SK-N-SH (cell line): ENCODE data around the gene TXNDC16. TPM values are rescaled to one million over a fixed set of nuclear protein-coding genes. Genes with fewer than 3 reads are reported as not detected.

ENCODE experiments used
- CTCF ChIA-PET: fragments of 300-600, 350-600 bp; formaldehyde crosslinking; extraction: SDS; loops from one replicate; lab custom pipeline; 2021; lab: Yijun Ruan, JAX
- POLR2A ChIA-PET: fragments of 350-600 bp; sonication (Branson Sonifier 250); formaldehyde crosslinking; extraction: SDS; loops from one replicate; lab custom pipeline; 2020; ENCODE audit warnings: antibody characterized with exemption, inconsistent platforms; lab: Yijun Ruan, JAX
- DNase-seq: peaks from one replicate; pipeline ENCODE4 v3.0.0; 2012
- H2AFZ ChIP-seq: fragments of 200-600 bp; sonication (generic); 2 replicates; pipeline ENCODE4 v1.8.1; 2016; ENCODE audit warnings: antibody characterized with exemption, mild to moderate bottlenecking, low read depth
- H3F3A ChIP-seq: fragments of 200-600 bp; sonication (generic); replicated peaks from 2 replicates; pipeline ENCODE3; 2016; ENCODE audit warnings: antibody characterized with exemption, mild to moderate bottlenecking; ENCODE audit not compliant: insufficient read depth
- H3K27ac ChIP-seq, 2 experiments: fragments of 200-500 bp in 1 of 2; fragments of 200-600 bp in 1 of 2; sonication (Bioruptor generic) in 1 of 2; sonication (generic), shearing (Covaris generic) in 1 of 2; 2 replicates each; pipeline versions ENCODE4 v1.5.1 to v1.6.1; 2014 to 2016; ENCODE audit warnings: low read depth in 2 of 2, inconsistent platforms in 1 of 2, low read length in 1 of 2, mild to moderate bottlenecking in 1 of 2, mixed read lengths in 1 of 2
- H3K27me3 ChIP-seq: fragments of 200-600 bp; sonication (generic), shearing (Covaris generic); 2 replicates; pipeline ENCODE4 v1.6.1; 2016; ENCODE audit warnings: mixed run types; ENCODE audit not compliant: insufficient read depth
- H3K36me3 ChIP-seq, 2 experiments: fragments of 200-500 bp in 1 of 2; fragments of 200-600 bp in 1 of 2; sonication (Bioruptor generic) in 1 of 2; sonication (generic) in 1 of 2; replicated peaks in 1 of 2; 2 replicates each; pipeline versions ENCODE3 to v1.5.1; 2014 to 2016; ENCODE audit warnings: low read length in 1 of 2, mild to moderate bottlenecking in 1 of 2; ENCODE audit not compliant: insufficient read depth in 2 of 2, control insufficient read depth in 1 of 2
- H3K4me1 ChIP-seq, 2 experiments: fragments of 200-500 bp in 1 of 2; fragments of 200-600 bp in 1 of 2; sonication (Bioruptor generic) in 1 of 2; sonication (generic), shearing (Covaris generic) in 1 of 2; 2 replicates each; pipeline versions ENCODE4 v1.5.1 to v1.6.1; 2014 to 2016; ENCODE audit warnings: low read depth in 1 of 2, low read length in 1 of 2, mixed run types in 1 of 2; ENCODE audit not compliant: insufficient read depth in 2 of 2, control insufficient read depth in 1 of 2
- H3K4me2 ChIP-seq: fragments of 200-600 bp; sonication (generic), shearing (Covaris generic); 2 replicates; pipeline ENCODE4 v1.6.1; 2017; ENCODE audit warnings: mixed run types
- H3K4me3 ChIP-seq, 2 experiments: fragments of 200-500 bp in 1 of 2; fragments of 200-600 bp in 1 of 2; sonication (Bioruptor generic) in 1 of 2; sonication (generic), shearing (Covaris generic) in 1 of 2; 2 replicates each; pipeline versions ENCODE4 v1.5.1 to v1.8.1; 2014 to 2016; ENCODE audit warnings: low read depth in 2 of 2, inconsistent platforms in 1 of 2, low read length in 1 of 2, mild to moderate bottlenecking in 1 of 2, mixed read lengths in 1 of 2, moderate library complexity in 1 of 2
- H3K79me2 ChIP-seq: fragments of 200-600 bp; sonication (generic); 2 replicates; pipeline ENCODE4 v1.8.1; 2017; ENCODE audit warnings: mild to moderate bottlenecking; ENCODE audit not compliant: insufficient read depth
- H3K9ac ChIP-seq: fragments of 200-600 bp; sonication (generic); 2 replicates; pipeline ENCODE4 v1.6.1; 2017; ENCODE audit warnings: mixed run types
- H3K9me2 ChIP-seq: fragments of 200-600 bp; sonication (generic); 2 replicates; pipeline ENCODE4 v1.6.1; 2017; ENCODE audit warnings: mixed run types
- H3K9me3 ChIP-seq: fragments of 200-600 bp; sonication (generic); 2 replicates; pipeline ENCODE4 v1.6.1; 2017; ENCODE audit warnings: mixed run types, mild to moderate bottlenecking, moderate library complexity
- H4K20me1 ChIP-seq: fragments of 200-600 bp; sonication (generic); 2 replicates; pipeline ENCODE4 v1.6.1; 2017; ENCODE audit warnings: mild to moderate bottlenecking, mixed run types; ENCODE audit not compliant: insufficient read depth
- CHD2 ChIP-seq: fragments of 150-350 bp; IDR thresholded peaks from 2 replicates; pipeline ENCODE4 v1.6.1; 2018; ENCODE audit warnings: low read length; ENCODE audit not compliant: partially characterized antibody
- ELF1 ChIP-seq: IDR thresholded peaks from 2 replicates; pipeline ENCODE4 v1.4.0; 2012
- EP300 ChIP-seq, 2 experiments: IDR thresholded peaks; 2 replicates each; pipeline versions ENCODE4 v1.4.0 to v1.6.1; 2012; ENCODE audit warnings: borderline replicate concordance in 1 of 2, low read depth in 1 of 2, low read length in 1 of 2
- EZH2phosphoT487 ChIP-seq: fragments of 200-600 bp; sonication (generic); IDR thresholded peaks from 2 replicates; pipeline ENCODE4 v1.6.1; 2017; ENCODE audit warnings: low read depth, mixed run types, mild to moderate bottlenecking, antibody characterized with exemption, moderate library complexity, borderline replicate concordance
- FOXJ3 ChIP-seq: sonication (generic); formaldehyde crosslinking; IDR thresholded peaks from 2 replicates; pipeline ENCODE4 v1.5.1; 2020; ENCODE audit warnings: mild to moderate bottlenecking, missing genetic modification reagents
- GABPA ChIP-seq: IDR thresholded peaks from 2 replicates; pipeline ENCODE4 v1.4.0; 2012; ENCODE audit warnings: low read depth, mild to moderate bottlenecking
- MXI1 ChIP-seq: IDR thresholded peaks from 2 replicates; pipeline ENCODE4 v1.6.1; 2012; ENCODE audit warnings: mild to moderate bottlenecking, low read depth, low read length, improper control_type of control experiment
- NRF1 ChIP-seq: IDR thresholded peaks from 2 replicates; pipeline ENCODE4 v1.6.1; 2012; ENCODE audit warnings: low read depth, mild to moderate bottlenecking, low read length
- RFX5 ChIP-seq: IDR thresholded peaks from 2 replicates; pipeline ENCODE4 v1.6.1; 2012; ENCODE audit warnings: mild to moderate bottlenecking, improper control_type of control experiment, low read length
- RXRA ChIP-seq: IDR thresholded peaks from 2 replicates; pipeline ENCODE4 v1.4.0; 2012; ENCODE audit warnings: low read depth, mild to moderate bottlenecking, borderline replicate concordance
- SIN3A ChIP-seq: IDR thresholded peaks from 2 replicates; pipeline ENCODE4 v1.6.1; 2012; ENCODE audit warnings: low read depth, mild to moderate bottlenecking, low read length, moderate library complexity, borderline replicate concordance
- TAF1 ChIP-seq: IDR thresholded peaks from 2 replicates; pipeline ENCODE4 v1.6.1; 2012; ENCODE audit warnings: low read depth, mild to moderate bottlenecking, low read length, moderate library complexity, borderline replicate concordance
- TCF12 ChIP-seq: IDR thresholded peaks from 2 replicates; pipeline ENCODE4 v1.4.0; 2012
- YY1 ChIP-seq: IDR thresholded peaks from 2 replicates; pipeline ENCODE4 v1.4.0; 2012; ENCODE audit warnings: low read depth, mild to moderate bottlenecking
- WGBS: methylation state at CpG from one replicate; pipeline ENCODE4 v1.1.6; 2017; ENCODE audit warnings: low lambda C conversion rate; 5-methylcytosine and 5-hydroxymethylcytosine counted together
- polyA plus RNA-seq, 3 experiments: library from polyadenylated mRNA; depleted of rRNA; stranded (reverse); fragments of >200 nt; gene quantifications; 2 replicates each; pipeline ENCODE4 v1.2.3, GENCODE V29; 2012
- TF ChIP-seq, protein P1 (sequence below): IDR thresholded peaks from 2 replicates; pipeline ENCODE4 v1.4.0; 2012; ENCODE audit warnings: low read depth, borderline replicate concordance
- TF ChIP-seq, protein P2 (sequence below): fragments of 200-600 bp; sonication (generic); IDR thresholded peaks from 2 replicates; pipeline ENCODE4 v1.6.1; 2017; ENCODE audit warnings: antibody characterized with exemption, mild to moderate bottlenecking, moderate library complexity
- TF ChIP-seq, protein P3 (sequence below): fragments of 150-350 bp; IDR thresholded peaks from 2 replicates; pipeline ENCODE4 v1.6.1; 2017; ENCODE audit warnings: antibody characterized with exemption, low read length, low read depth, borderline replicate concordance
- TF ChIP-seq, protein P4 (sequence below): IDR thresholded peaks from 2 replicates; pipeline ENCODE4; 2012
- TF ChIP-seq, protein P5 (sequence below): fragments of 150-350 bp; IDR thresholded peaks from 2 replicates; pipeline ENCODE4 v1.6.1; 2016; ENCODE audit warnings: mild to moderate bottlenecking, low read depth, low read length
- TF ChIP-seq, protein P6 (sequence below): IDR thresholded peaks from 2 replicates; pipeline ENCODE4 v1.4.0; 2012; ENCODE audit warnings: low read depth

TXNDC16 gene, protein sequence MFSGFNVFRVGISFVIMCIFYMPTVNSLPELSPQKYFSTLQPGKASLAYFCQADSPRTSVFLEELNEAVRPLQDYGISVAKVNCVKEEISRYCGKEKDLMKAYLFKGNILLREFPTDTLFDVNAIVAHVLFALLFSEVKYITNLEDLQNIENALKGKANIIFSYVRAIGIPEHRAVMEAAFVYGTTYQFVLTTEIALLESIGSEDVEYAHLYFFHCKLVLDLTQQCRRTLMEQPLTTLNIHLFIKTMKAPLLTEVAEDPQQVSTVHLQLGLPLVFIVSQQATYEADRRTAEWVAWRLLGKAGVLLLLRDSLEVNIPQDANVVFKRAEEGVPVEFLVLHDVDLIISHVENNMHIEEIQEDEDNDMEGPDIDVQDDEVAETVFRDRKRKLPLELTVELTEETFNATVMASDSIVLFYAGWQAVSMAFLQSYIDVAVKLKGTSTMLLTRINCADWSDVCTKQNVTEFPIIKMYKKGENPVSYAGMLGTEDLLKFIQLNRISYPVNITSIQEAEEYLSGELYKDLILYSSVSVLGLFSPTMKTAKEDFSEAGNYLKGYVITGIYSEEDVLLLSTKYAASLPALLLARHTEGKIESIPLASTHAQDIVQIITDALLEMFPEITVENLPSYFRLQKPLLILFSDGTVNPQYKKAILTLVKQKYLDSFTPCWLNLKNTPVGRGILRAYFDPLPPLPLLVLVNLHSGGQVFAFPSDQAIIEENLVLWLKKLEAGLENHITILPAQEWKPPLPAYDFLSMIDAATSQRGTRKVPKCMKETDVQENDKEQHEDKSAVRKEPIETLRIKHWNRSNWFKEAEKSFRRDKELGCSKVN
- polyA plus RNA-seq (2012; rRNA removed), result 0.95 and 1.6 TPM in 2 replicates
- 1.8 and 2.0 TPM in 2 replicates for polyA plus RNA-seq (2012; cell fraction: cytosol; rRNA removed)
- 0.36 and 1.3 TPM in 2 replicates for polyA plus RNA-seq (2012; cell fraction: nucleus; rRNA removed)

DNA sequence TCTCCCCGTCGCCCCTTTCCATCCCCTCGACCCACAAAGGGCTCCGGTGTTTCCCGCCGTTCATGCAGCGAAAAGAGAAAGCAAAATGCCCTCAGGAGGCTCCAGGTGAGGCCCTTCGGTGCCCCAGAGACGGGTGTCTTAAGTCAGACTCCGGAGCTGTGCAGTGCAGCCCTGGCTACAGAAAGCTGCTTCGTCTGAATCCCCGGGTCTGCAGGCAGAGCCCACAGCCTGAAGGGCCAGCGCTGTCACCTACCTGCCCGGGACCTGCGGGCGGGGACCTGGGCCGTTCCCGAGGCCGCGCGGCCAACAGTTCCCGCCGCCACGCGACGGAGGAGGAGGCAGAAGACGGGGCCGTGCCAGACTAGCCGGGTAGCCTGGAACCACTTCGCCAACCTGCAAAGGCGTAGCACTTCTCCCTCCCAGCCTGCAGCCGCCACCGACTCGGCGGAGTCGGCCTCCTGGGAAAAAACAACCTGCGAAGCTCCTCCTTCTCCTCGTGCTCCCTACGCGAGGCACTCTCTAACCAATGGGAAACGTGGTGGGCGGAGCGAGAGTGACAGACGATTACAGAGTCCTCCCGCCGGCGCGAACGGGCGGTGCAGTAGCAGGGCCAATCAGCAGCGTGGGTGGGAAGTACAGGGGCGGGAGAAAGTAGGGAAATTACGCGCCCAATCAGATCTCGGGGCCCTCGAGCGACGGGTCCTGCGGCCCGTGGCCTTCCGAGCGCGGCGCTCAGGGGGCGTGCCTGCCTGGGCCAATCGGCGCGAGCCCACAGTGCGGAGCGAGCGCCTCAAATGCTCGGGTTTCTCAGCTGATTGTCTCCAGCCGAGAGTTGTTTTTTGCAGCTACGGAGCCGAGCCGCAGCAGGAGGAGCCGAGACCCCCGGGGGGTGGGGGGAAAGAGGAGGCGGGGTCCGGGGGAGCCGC is at the start of gene TXNDC16, which contains the start of gene GPR137C:
Gene TXNDC16, minus strand, starts transcription at position 443 of the 926 bp plus-strand sequence. CDS start 8,948 bp downstream, outside the sequence.
Gene GPR137C, plus strand, starts transcription at position 774 of the 926 bp plus-strand sequence. CDS start 312 bp downstream, outside the sequence.
- Histone ChIP-seq H2AFZ (peak within 1 kb of the TSS; percentile 99), H3K4me3 (peak within 1 kb of the TSS; percentile 91 to 94), H3K36me3 (no peaks in the 10 kb centered on the region), H3K4me2 (peak within 1 kb of the TSS; percentile 99), H3K9me3 (no peaks in the 10 kb centered on the region), H3K27ac (peak within 1 kb of the TSS; percentile 63 to 78), H3K79me2 (no peaks in the 10 kb centered on the region)
- CTCF ChIA-PET, result interaction anchor here (0.6 to 1.6 kb wide), 8 partner anchors 10 to 254 kb away, joined by 3 to 5 read pairs (median 3); partner anchors contain the start of gene PTGER2
- DNase-seq, result peak; percentile 95
- WGBS, result under 1% methylated on average over 46 of the region's 81 CpGs
- TF ChIP-seq FOXJ3 (CRISPR knock-in tag) (no peak), CHD2 (peak; percentile 86), EZH2phosphoT487 (no peak), ELF1 (no peak), RFX5 (peak; percentile 79), NRF1 (no peak), RXRA (no peak), TAF1 (peak; percentile 57; the same call in 1 of the 2 replicates), SIN3A (peak; percentile 86; the same call in 1 of the 2 replicates), TCF12 (no peak), GABPA (no peak), YY1 (no peak), EP300 (IDR thresholded peaks at IDR 0.05; ENCODE audit: borderline replicate concordance in 1 of 2, low read depth in 1 of 2, low read length in 1 of 2) (no peak), MXI1 (peak; percentile 96)
- TF ChIP-seq, protein P1, sequence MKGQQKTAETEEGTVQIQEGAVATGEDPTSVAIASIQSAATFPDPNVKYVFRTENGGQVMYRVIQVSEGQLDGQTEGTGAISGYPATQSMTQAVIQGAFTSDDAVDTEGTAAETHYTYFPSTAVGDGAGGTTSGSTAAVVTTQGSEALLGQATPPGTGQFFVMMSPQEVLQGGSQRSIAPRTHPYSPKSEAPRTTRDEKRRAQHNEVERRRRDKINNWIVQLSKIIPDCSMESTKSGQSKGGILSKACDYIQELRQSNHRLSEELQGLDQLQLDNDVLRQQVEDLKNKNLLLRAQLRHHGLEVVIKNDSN, result peak; percentile 55; the same call in 1 of the 2 replicates
- TF ChIP-seq, protein P2, sequence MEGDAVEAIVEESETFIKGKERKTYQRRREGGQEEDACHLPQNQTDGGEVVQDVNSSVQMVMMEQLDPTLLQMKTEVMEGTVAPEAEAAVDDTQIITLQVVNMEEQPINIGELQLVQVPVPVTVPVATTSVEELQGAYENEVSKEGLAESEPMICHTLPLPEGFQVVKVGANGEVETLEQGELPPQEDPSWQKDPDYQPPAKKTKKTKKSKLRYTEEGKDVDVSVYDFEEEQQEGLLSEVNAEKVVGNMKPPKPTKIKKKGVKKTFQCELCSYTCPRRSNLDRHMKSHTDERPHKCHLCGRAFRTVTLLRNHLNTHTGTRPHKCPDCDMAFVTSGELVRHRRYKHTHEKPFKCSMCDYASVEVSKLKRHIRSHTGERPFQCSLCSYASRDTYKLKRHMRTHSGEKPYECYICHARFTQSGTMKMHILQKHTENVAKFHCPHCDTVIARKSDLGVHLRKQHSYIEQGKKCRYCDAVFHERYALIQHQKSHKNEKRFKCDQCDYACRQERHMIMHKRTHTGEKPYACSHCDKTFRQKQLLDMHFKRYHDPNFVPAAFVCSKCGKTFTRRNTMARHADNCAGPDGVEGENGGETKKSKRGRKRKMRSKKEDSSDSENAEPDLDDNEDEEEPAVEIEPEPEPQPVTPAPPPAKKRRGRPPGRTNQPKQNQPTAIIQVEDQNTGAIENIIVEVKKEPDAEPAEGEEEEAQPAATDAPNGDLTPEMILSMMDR, result no peak
- TF ChIP-seq, protein P3, sequence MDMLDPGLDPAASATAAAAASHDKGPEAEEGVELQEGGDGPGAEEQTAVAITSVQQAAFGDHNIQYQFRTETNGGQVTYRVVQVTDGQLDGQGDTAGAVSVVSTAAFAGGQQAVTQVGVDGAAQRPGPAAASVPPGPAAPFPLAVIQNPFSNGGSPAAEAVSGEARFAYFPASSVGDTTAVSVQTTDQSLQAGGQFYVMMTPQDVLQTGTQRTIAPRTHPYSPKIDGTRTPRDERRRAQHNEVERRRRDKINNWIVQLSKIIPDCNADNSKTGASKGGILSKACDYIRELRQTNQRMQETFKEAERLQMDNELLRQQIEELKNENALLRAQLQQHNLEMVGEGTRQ, result no peak
- TF ChIP-seq, protein P4, sequence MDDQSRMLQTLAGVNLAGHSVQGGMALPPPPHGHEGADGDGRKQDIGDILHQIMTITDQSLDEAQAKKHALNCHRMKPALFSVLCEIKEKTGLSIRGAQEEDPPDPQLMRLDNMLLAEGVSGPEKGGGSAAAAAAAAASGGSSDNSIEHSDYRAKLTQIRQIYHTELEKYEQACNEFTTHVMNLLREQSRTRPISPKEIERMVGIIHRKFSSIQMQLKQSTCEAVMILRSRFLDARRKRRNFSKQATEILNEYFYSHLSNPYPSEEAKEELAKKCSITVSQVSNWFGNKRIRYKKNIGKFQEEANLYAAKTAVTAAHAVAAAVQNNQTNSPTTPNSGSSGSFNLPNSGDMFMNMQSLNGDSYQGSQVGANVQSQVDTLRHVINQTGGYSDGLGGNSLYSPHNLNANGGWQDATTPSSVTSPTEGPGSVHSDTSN, result peak; percentile 99
- TF ChIP-seq, protein P5, sequence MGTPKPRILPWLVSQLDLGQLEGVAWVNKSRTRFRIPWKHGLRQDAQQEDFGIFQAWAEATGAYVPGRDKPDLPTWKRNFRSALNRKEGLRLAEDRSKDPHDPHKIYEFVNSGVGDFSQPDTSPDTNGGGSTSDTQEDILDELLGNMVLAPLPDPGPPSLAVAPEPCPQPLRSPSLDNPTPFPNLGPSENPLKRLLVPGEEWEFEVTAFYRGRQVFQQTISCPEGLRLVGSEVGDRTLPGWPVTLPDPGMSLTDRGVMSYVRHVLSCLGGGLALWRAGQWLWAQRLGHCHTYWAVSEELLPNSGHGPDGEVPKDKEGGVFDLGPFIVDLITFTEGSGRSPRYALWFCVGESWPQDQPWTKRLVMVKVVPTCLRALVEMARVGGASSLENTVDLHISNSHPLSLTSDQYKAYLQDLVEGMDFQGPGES, result peak; percentile 66
- TF ChIP-seq, protein P6, sequence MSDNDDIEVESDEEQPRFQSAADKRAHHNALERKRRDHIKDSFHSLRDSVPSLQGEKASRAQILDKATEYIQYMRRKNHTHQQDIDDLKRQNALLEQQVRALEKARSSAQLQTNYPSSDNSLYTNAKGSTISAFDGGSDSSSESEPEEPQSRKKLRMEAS, result peak; percentile 96
- TF ChIP-seq, all 33 proteins: peak for 9
- Histone ChIP-seq H3K9me2 (no peaks in the 10 kb centered on the region), H3K27me3 (no peaks in the 10 kb centered on the region), H4K20me1 (no peaks in the 10 kb centered on the region), H3K4me1 (peaks cover 5 to 7% of the 10 kb centered on the region in 2 experiments; a peak in 3 of 4 replicates), H3F3A (peaks cover 11% of the 10 kb centered on the region), H3K9ac (peak within 1 kb of the TSS; percentile 73)
- POLR2A ChIA-PET, result interaction anchor here (0.9 to 1.5 kb wide), 6 partner anchors 129 to 815 kb away, joined by 3 to 5 read pairs (median 3); partner anchors contain the start of genes GNPNAT1, PTGER2 and STYX
